ENCODE results near the gene PSMG4.
"Not testable (repeated sequence)": the region's sequence is repeated elsewhere in the genome, so short reads cannot be mapped to it uniquely, and the experiment has no call there.

DNA sequence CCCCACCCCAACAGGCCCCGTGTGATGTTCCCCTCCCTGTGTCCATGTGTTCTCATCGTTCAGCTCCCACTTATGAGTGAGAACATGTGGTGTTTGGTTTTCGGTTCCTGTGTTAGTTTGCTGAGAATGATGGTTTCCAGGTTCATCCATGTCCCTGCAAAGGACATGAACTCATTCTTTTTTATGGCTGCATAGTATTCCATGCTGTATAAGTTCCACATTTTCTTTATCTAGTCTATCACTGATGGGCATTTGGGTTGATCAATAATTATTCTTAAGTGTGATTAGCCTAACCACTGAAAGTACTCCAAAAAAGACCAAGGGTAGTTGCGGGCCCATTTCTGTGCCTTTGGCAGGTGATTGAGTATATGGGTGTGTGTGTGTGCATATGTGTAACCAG is 17.0 kb upstream of the PSMG4 start:
- not testable (repeated sequence) for TF ChIP-seq SIN3A (IDR thresholded peaks at IDR 0.05; ENCODE audit: borderline replicate concordance, insufficient read depth, low read depth, low read length); POLR2AphosphoS5 (IDR thresholded peaks at IDR 0.05; ENCODE audit: low read depth, low read length); TCF7L2 (IDR thresholded peaks at IDR 0.05; ENCODE audit: low read depth, low read length)
- TF ChIP-seq, protein P1, sequence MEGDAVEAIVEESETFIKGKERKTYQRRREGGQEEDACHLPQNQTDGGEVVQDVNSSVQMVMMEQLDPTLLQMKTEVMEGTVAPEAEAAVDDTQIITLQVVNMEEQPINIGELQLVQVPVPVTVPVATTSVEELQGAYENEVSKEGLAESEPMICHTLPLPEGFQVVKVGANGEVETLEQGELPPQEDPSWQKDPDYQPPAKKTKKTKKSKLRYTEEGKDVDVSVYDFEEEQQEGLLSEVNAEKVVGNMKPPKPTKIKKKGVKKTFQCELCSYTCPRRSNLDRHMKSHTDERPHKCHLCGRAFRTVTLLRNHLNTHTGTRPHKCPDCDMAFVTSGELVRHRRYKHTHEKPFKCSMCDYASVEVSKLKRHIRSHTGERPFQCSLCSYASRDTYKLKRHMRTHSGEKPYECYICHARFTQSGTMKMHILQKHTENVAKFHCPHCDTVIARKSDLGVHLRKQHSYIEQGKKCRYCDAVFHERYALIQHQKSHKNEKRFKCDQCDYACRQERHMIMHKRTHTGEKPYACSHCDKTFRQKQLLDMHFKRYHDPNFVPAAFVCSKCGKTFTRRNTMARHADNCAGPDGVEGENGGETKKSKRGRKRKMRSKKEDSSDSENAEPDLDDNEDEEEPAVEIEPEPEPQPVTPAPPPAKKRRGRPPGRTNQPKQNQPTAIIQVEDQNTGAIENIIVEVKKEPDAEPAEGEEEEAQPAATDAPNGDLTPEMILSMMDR (IDR thresholded peaks at IDR 0.05): not testable (repeated sequence)
- TF ChIP-seq, protein P2, sequence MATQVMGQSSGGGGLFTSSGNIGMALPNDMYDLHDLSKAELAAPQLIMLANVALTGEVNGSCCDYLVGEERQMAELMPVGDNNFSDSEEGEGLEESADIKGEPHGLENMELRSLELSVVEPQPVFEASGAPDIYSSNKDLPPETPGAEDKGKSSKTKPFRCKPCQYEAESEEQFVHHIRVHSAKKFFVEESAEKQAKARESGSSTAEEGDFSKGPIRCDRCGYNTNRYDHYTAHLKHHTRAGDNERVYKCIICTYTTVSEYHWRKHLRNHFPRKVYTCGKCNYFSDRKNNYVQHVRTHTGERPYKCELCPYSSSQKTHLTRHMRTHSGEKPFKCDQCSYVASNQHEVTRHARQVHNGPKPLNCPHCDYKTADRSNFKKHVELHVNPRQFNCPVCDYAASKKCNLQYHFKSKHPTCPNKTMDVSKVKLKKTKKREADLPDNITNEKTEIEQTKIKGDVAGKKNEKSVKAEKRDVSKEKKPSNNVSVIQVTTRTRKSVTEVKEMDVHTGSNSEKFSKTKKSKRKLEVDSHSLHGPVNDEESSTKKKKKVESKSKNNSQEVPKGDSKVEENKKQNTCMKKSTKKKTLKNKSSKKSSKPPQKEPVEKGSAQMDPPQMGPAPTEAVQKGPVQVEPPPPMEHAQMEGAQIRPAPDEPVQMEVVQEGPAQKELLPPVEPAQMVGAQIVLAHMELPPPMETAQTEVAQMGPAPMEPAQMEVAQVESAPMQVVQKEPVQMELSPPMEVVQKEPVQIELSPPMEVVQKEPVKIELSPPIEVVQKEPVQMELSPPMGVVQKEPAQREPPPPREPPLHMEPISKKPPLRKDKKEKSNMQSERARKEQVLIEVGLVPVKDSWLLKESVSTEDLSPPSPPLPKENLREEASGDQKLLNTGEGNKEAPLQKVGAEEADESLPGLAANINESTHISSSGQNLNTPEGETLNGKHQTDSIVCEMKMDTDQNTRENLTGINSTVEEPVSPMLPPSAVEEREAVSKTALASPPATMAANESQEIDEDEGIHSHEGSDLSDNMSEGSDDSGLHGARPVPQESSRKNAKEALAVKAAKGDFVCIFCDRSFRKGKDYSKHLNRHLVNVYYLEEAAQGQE (IDR thresholded peaks at IDR 0.05; ENCODE audit: insufficient read depth in 1 of 2, low read depth in 2 of 2, low read length in 1 of 2): not testable (repeated sequence)
